Keratinocyte (primary cell): Measurements from ENCODE around the gene GATD1. TPM values are rescaled to one million over a fixed set of nuclear protein-coding genes. Genes with fewer than 3 reads are reported as not detected.

Experiments
- DNase-seq: peaks from one replicate; pipeline ENCODE4 v3.0.0-alpha.2; 2011; ENCODE audit warnings: low read depth, missing footprints, low spot score
- FAIRE-seq: peaks from 2 replicates; lab custom pipeline; 2011; peaks lifted over from hg19 to GRCh38; lab: Jason Lieb, UNC
- H2AFZ ChIP-seq: 2 replicates; pipeline ENCODE4 v1.6.0; 2012; ENCODE audit warnings: low read length, control low read depth, inconsistent platforms; ENCODE audit not compliant: control insufficient read depth
- H3K27ac ChIP-seq: 2 replicates; pipeline ENCODE4 v1.5.1; 2011; ENCODE audit warnings: low read length; ENCODE audit not compliant: control insufficient read depth, insufficient read depth
- H3K27me3 ChIP-seq: 3 replicates; pipeline ENCODE4 v1.6.0; 2011; ENCODE audit warnings: low read length; ENCODE audit not compliant: control insufficient read depth, insufficient read depth; ENCODE audit errors: extremely low read depth
- H3K36me3 ChIP-seq, 2 experiments: 2 replicates in 1 of 2; 3 replicates in 1 of 2; pipeline ENCODE4 v1.5.1; 2011; ENCODE audit warnings: low read length in 2 of 2, mild to moderate bottlenecking in 1 of 2; ENCODE audit not compliant: control insufficient read depth in 2 of 2, insufficient read depth in 2 of 2; ENCODE audit errors: extremely low read depth in 1 of 2
- H3K4me1 ChIP-seq: 3 replicates; pipeline ENCODE4 v1.5.1; 2011; ENCODE audit warnings: low read length; ENCODE audit not compliant: control insufficient read depth, insufficient read depth; ENCODE audit errors: extremely low read depth
- H3K4me2 ChIP-seq: 3 replicates; pipeline ENCODE4 v1.6.0; 2011; ENCODE audit warnings: low read depth, low read length; ENCODE audit not compliant: control insufficient read depth, insufficient read depth; ENCODE audit errors: extremely low read depth
- H3K4me3 ChIP-seq, 3 experiments: fragments of 200-600 bp in 1 of 3; sonication (generic) in 1 of 3; 2 replicates in 2 of 3; 3 replicates in 1 of 3; pipeline ENCODE4 v1.5.1; 2011 to 2016; ENCODE audit warnings: low read length in 3 of 3, mild to moderate bottlenecking in 3 of 3, control low read depth in 2 of 3, inconsistent platforms in 1 of 3, low read depth in 1 of 3, mixed read lengths in 1 of 3, mixed run types in 1 of 3, moderate library complexity in 1 of 3; ENCODE audit not compliant: control insufficient read depth in 2 of 3, insufficient read depth in 2 of 3; ENCODE audit errors: extremely low read depth in 1 of 3
- H3K79me2 ChIP-seq: 2 replicates; pipeline ENCODE4 v1.6.0; 2012; ENCODE audit warnings: low read length; ENCODE audit not compliant: control insufficient read depth, insufficient read depth
- H3K9ac ChIP-seq: 3 replicates; pipeline ENCODE4 v1.6.0; 2011; ENCODE audit warnings: low read length; ENCODE audit not compliant: control insufficient read depth, insufficient read depth; ENCODE audit errors: extremely low read depth
- H3K9me1 ChIP-seq: 3 replicates; pipeline ENCODE4 v1.6.0; 2011; ENCODE audit warnings: low read length; ENCODE audit not compliant: control insufficient read depth, insufficient read depth; ENCODE audit errors: extremely low read depth
- H3K9me3 ChIP-seq: 2 replicates; pipeline ENCODE4 v1.5.1; 2012; ENCODE audit warnings: low read depth, low read length; ENCODE audit not compliant: control insufficient read depth
- H4K20me1 ChIP-seq: 3 replicates; pipeline ENCODE4 v1.6.0; 2011; ENCODE audit warnings: low read length; ENCODE audit not compliant: control insufficient read depth, insufficient read depth; ENCODE audit errors: extremely low read depth
- EZH2 ChIP-seq: IDR thresholded peaks from one replicate; pipeline ENCODE4 v1.6.1; 2012; ENCODE audit warnings: inconsistent platforms, mild to moderate bottlenecking, low read length, moderate library complexity
- dilution Hi-C: fragments of 300-500 bp; cut with MboI; formaldehyde crosslinking; loops from one replicate; pipeline ENCODE4 v1.7.0; 2020; ENCODE audit warnings: low sequenced_read_pairs; ENCODE audit not compliant: extremely low pct_ligation_motif_present
- polyA plus RNA-seq, 5 experiments: library from polyadenylated mRNA; depleted of rRNA in 3 of 5; stranded (reverse) in 3 of 5; stranded (forward) in 1 of 5; unstranded in 1 of 5; fragments of >200 nt; gene quantifications; 1 replicate in 1 of 5; 2 replicates in 3 of 5; 3 replicates in 1 of 5; pipeline versions ENCODE4 v1.2.1 to v1.2.3, GENCODE V29; 2011 to 2012; ENCODE audit warnings: missing spikeins in 2 of 5, low read depth in 1 of 5, low replicate concordance in 1 of 5
- TF ChIP-seq, protein P1 (sequence below), 3 experiments: IDR thresholded peaks in 1 of 3; conservative IDR thresholded peaks in 1 of 3; optimal IDR thresholded peaks in 1 of 3; 2 replicates in 2 of 3; 3 replicates in 1 of 3; pipeline versions ENCODE3 to v1.5.1; 2011; ENCODE audit warnings: low read length in 3 of 3, mild to moderate bottlenecking in 3 of 3, moderate library complexity in 2 of 3, control low read depth in 1 of 3, inconsistent platforms in 1 of 3; ENCODE audit not compliant: insufficient read depth in 2 of 3; ENCODE audit errors: extremely low read depth in 1 of 3

GATD1 gene
- polyA plus RNA-seq, 1 donor (not counting 4 experiments of a cell fraction or from before 2014, with no cell fraction given): 24.4 TPM

DNA sequence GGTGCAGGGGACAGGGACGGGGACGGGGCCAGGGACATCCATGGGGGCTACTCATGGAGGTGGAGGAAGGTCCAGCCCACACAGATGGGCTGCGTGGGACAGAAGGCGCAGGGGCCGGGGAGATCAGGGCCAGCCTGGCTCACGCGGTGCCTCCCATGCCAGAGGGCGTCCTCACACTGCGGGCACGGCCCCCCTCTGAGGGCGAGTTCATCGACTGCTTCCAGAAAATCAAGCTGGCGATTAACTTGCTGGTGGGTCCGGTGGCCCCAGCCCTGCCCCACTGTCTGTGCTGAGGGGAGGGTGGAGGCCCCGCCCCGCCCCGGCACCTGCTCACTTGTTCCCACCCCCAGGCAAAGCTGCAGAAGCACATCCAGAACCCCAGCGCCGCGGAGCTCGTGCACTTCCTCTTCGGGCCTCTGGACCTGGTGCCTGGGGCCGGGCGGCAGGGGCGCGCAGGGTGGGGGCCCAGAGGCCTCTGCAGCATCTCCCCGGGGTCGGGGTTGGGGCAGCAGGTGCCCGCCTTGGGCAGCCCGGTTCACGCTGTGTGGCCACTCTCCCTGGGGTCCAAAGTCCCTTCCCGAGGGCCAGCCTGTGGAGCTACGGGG lies 55.4 kb downstream of the GATD1 start:
- no peak for FAIRE-seq
- peaks cover 29% of the 10 kb centered on the region in 2 experiments for H3K36me3 ChIP-seq
- dilution Hi-C loops: no loop called here
- H2AFZ ChIP-seq: no peak overlapping the region
- H3K4me3 ChIP-seq: no peak overlapping the region
- H3K9me3 ChIP-seq: no peaks in the 10 kb centered on the region
- H3K9ac ChIP-seq: no peak overlapping the region
- no peak for TF ChIP-seq EZH2
- TF ChIP-seq, protein P1, sequence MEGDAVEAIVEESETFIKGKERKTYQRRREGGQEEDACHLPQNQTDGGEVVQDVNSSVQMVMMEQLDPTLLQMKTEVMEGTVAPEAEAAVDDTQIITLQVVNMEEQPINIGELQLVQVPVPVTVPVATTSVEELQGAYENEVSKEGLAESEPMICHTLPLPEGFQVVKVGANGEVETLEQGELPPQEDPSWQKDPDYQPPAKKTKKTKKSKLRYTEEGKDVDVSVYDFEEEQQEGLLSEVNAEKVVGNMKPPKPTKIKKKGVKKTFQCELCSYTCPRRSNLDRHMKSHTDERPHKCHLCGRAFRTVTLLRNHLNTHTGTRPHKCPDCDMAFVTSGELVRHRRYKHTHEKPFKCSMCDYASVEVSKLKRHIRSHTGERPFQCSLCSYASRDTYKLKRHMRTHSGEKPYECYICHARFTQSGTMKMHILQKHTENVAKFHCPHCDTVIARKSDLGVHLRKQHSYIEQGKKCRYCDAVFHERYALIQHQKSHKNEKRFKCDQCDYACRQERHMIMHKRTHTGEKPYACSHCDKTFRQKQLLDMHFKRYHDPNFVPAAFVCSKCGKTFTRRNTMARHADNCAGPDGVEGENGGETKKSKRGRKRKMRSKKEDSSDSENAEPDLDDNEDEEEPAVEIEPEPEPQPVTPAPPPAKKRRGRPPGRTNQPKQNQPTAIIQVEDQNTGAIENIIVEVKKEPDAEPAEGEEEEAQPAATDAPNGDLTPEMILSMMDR (optimal IDR thresholded peaks at IDR 0.05 in 1 of 3, IDR thresholded peaks at IDR 0.05 in 1 of 3, conservative IDR thresholded peaks at IDR 0.05 in 1 of 3; ENCODE audit: extremely low read depth in 1 of 3, insufficient read depth in 2 of 3, low read length in 3 of 3): no peak
- no peak overlapping the region for H3K4me2 ChIP-seq
- H3K9me1 ChIP-seq: no peaks in the 10 kb centered on the region
- peaks cover 7% of the 10 kb centered on the region for H3K4me1 ChIP-seq
- DNase-seq: no peak
- no peaks in the 10 kb centered on the region for H3K27me3 ChIP-seq
- H3K27ac ChIP-seq: no peak overlapping the region
- peaks cover 3% of the 10 kb centered on the region for H3K79me2 ChIP-seq
- peaks cover 5% of the 10 kb centered on the region for H4K20me1 ChIP-seq

DNA sequence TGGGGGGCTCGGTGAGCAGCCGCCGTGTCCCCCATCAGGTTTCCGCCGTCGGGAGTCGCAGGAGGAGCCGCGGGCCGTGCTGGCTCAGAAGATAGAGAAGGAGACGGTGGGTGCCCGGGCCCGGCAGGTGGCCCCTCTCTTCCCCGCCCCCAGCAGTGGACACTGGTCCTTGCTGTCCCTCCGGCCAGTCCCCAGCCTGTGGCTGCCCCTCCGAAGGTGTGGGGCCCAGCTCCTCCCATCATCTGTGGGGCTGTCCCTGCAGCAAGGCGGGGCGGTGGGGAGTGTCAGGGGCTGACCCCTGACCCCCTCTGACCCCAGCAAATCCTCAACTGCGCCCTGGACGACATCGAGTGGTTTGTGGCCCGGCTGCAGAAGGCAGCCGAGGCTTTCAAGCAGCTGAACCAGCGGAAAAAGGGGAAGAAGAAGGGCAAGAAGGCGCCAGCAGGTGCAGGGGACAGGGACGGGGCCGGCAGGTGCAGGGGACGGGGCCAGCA lies 56.0 kb downstream of the GATD1 start:
- Histone ChIP-seq H3K79me2 (peaks cover 3% of the 10 kb centered on the region), H3K27ac (no peak overlapping the region), H3K4me3 (no peak overlapping the region), H4K20me1 (peaks cover 5% of the 10 kb centered on the region), H3K9me1 (no peaks in the 10 kb centered on the region), H3K9ac (no peak overlapping the region), H3K4me2 (no peak overlapping the region), H3K4me1 (peaks cover 7% of the 10 kb centered on the region), H3K27me3 (no peaks in the 10 kb centered on the region), H3K36me3 (peaks cover 26 to 28% of the 10 kb centered on the region in 2 experiments), H3K9me3 (no peaks in the 10 kb centered on the region), H2AFZ (no peak overlapping the region)
- TF ChIP-seq, protein P1 (optimal IDR thresholded peaks at IDR 0.05 in 1 of 3, IDR thresholded peaks at IDR 0.05 in 1 of 3, conservative IDR thresholded peaks at IDR 0.05 in 1 of 3; ENCODE audit: extremely low read depth in 1 of 3, insufficient read depth in 2 of 3, low read length in 3 of 3): no peak
- TF ChIP-seq EZH2: no peak
- dilution Hi-C loops: no loop called here
- FAIRE-seq (no peak), DNase-seq (no peak)
